HEK293T (cell line): Measurements from ENCODE around the gene KRTAP12-1.
"Not testable (repeated sequence)": the region's sequence is repeated elsewhere in the genome, so short reads cannot be mapped to it uniquely, and the experiment has no call there.

Source experiments
- CTCF ChIA-PET: fragments of 350-600 bp; formaldehyde crosslinking; extraction: SDS; loops from one replicate; lab custom pipeline; 2021; ENCODE audit warnings: antibody characterized with exemption, inconsistent platforms; lab: Yijun Ruan, JAX
- POLR2A ChIA-PET: fragments of 350-600 bp; formaldehyde crosslinking; extraction: SDS; loops from one replicate; lab custom pipeline; 2020; ENCODE audit warnings: antibody characterized with exemption, inconsistent platforms; lab: Yijun Ruan, JAX
- DNase-seq: peaks from one replicate; pipeline ENCODE4 v3.0.0; 2012; ENCODE audit warnings: mixed read lengths; ENCODE audit errors: extremely low spot score
- ARNT ChIP-seq: fragments of 450-650 bp; IDR thresholded peaks from 2 replicates; pipeline ENCODE4 v1.6.1; 2017; ENCODE audit warnings: mild to moderate bottlenecking
- BHLHE40 ChIP-seq: fragments of 450-650 bp; IDR thresholded peaks from 2 replicates; pipeline ENCODE4 v1.6.1; 2016; ENCODE audit warnings: mild to moderate bottlenecking, moderate library complexity, borderline replicate concordance
- CTBP1 ChIP-seq: fragments of 450-650 bp; IDR thresholded peaks from 2 replicates; pipeline ENCODE4 v1.6.1; 2016; ENCODE audit warnings: borderline replicate concordance
- ELF4 ChIP-seq: fragments of 450-650 bp; IDR thresholded peaks from 2 replicates; pipeline ENCODE4 v1.6.1; 2017; ENCODE audit warnings: antibody characterized with exemption
- FOXA1 ChIP-seq: fragments of 450-650 bp; IDR thresholded peaks from 2 replicates; pipeline ENCODE4 v1.6.1; 2016; ENCODE audit warnings: mild to moderate bottlenecking
- FOXK2 ChIP-seq: fragments of 450-650 bp; IDR thresholded peaks from 2 replicates; pipeline ENCODE4 v1.6.1; 2016; ENCODE audit warnings: mild to moderate bottlenecking
- FOXM1 ChIP-seq: fragments of 450-650 bp; IDR thresholded peaks from 2 replicates; pipeline ENCODE4 v1.6.1; 2017; ENCODE audit warnings: mild to moderate bottlenecking, borderline replicate concordance
- HDGF ChIP-seq: fragments of 450-650 bp; IDR thresholded peaks from 2 replicates; pipeline ENCODE4 v1.6.1; 2017; ENCODE audit warnings: antibody characterized with exemption, borderline replicate concordance
- L3MBTL2 ChIP-seq: fragments of 450-650 bp; conservative IDR thresholded peaks from 2 replicates; pipeline ENCODE4 v1.6.1; 2016; ENCODE audit warnings: mild to moderate bottlenecking
- LEF1 ChIP-seq: fragments of 450-650 bp; IDR thresholded peaks from 2 replicates; pipeline ENCODE4 v1.6.1; 2017; ENCODE audit warnings: mild to moderate bottlenecking, borderline replicate concordance
- NFRKB ChIP-seq: fragments of 450-650 bp; IDR thresholded peaks from 2 replicates; pipeline ENCODE4 v1.6.1; 2016; ENCODE audit warnings: mild to moderate bottlenecking, moderate library complexity
- SP1 ChIP-seq: fragments of 450-650 bp; IDR thresholded peaks from 2 replicates; pipeline ENCODE4 v1.6.1; 2017
- SUZ12 ChIP-seq: fragments of 450-650 bp; IDR thresholded peaks from 2 replicates; pipeline ENCODE4 v1.6.1; 2016; ENCODE audit warnings: mild to moderate bottlenecking
- TARDBP ChIP-seq: fragments of 450-650 bp; IDR thresholded peaks from 2 replicates; pipeline ENCODE4 v1.6.1; 2016
- ZNF384 ChIP-seq: fragments of 450-650 bp; IDR thresholded peaks from 2 replicates; pipeline ENCODE4 v1.6.1; 2016
- TF ChIP-seq, protein P1 (sequence below): fragments of 450-650 bp; IDR thresholded peaks from 2 replicates; pipeline ENCODE4 v1.6.1; 2016

Gene KRTAP12-1

DNA sequence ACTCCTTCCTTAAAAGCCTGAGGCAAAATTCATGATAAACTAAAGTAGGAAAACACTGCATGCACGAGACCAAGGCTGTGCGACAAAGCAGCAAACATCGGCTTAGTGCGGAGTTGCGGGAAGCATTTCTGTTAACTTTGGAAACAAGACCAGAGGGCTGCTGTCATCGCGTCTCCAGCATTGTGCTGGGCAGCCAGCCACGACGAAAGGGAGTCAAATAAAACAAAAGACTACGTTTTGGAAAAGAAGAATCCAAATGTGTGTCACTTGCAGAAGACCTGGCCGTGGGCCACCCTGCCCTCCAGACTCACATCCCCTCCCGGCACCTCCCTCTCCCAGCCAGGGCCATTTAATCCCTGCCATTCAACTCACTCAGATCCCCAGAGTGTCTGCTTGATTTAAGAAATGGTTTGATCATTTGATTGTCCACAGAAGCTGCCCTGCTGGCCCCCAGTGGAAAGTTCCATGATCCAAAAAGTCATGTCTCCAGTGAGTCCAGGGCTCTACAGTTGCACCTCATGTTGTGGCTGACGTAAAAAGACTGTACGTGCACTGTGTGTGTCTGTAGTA is 38.1 kb downstream of the KRTAP12-1 start:
- ChIA-PET POLR2A (no interaction called here), CTCF (no interaction called here)
- DNase-seq, result no peak
- TF ChIP-seq, protein P1, sequence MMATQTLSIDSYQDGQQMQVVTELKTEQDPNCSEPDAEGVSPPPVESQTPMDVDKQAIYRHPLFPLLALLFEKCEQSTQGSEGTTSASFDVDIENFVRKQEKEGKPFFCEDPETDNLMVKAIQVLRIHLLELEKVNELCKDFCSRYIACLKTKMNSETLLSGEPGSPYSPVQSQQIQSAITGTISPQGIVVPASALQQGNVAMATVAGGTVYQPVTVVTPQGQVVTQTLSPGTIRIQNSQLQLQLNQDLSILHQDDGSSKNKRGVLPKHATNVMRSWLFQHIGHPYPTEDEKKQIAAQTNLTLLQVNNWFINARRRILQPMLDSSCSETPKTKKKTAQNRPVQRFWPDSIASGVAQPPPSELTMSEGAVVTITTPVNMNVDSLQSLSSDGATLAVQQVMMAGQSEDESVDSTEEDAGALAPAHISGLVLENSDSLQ, result no peak
- TF ChIP-seq NFRKB, result no peak
- TF ChIP-seq TARDBP, result no peak
- no peak for TF ChIP-seq L3MBTL2

GRCh38 chr21:44640761-44641160 is 41.2 kb downstream of the KRTAP12-1 start:
- TF ChIP-seq ZNF384 (no peak), SP1 (no peak)
- DNase-seq, result no peak
- CTCF ChIA-PET, result no interaction called here
- POLR2A ChIA-PET, result no interaction called here

DNA sequence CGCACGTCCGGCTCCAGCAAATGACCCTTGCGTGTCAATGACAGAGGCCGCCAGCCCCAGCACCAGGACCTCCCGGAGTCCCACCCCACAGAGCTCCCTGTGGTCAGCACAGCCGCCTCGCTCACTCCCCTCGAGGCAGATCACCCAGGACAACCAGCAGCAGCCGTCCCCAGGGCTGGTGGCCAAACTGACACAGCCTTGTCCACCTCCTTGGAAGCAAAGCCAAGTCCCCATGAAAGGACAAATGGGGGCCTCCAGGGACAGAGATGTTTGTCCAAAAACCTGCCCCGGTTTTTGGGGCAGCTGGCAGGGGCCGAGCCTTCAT is 42.7 kb downstream of the KRTAP12-1 start:
- ChIA-PET POLR2A (no interaction called here), CTCF (no interaction called here)
- DNase-seq, result no peak
- no peak for TF ChIP-seq SP1
- TF ChIP-seq FOXK2, result no peak
- TF ChIP-seq NFRKB, result no peak
- TF ChIP-seq HDGF, result no peak
- no peak for TF ChIP-seq SUZ12
- TF ChIP-seq L3MBTL2, result no peak
- TF ChIP-seq, protein P1, result no peak
- no peak for TF ChIP-seq ELF4
- TF ChIP-seq FOXA1, result no peak
- no peak for TF ChIP-seq FOXM1
- no peak for TF ChIP-seq LEF1
- TF ChIP-seq ARNT, result no peak
- TF ChIP-seq TARDBP, result no peak
- no peak for TF ChIP-seq BHLHE40
- TF ChIP-seq CTBP1, result no peak
- no peak for TF ChIP-seq ZNF384

DNA sequence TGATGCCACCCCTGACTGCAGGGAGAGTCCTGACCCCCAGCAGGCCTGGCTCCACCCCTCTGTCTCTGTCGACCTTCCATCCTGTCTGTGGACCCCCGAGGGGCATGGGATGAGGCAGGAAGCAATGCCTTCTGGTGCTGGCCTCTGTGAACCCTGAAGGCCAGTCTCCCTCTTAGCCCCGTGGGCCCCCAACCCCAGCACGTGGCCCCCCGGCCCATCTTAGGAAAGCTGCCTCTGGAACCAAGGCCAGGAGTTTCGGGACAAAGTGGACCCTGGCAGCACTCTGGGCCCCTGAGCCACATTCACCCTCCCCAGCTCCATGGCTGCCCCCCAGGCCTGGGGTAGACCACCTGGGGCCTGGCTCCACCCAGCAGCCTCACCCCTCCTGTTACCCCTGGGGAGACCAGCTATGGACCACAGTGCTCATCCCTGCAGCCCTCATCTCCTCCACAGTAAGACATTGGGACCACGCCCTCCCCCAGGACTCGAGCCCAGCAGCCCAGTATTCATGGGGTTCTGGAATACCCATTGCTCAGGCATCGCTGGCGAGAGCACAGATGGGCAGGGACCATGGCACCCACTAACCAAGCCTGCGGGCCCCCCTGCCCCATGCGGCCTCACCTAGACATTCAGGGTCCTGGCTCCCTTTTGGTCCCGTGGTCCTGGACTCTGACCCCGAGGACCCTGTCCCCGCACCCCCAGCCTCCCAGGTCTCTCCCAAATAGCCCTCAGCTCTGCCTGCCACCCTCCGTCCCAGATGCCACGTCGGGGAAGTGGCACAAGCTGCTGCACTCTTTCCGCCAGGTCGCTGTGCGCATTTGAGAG is 43.2 kb downstream of the KRTAP12-1 start:
- CTCF ChIA-PET, POLR2A ChIA-PET: not testable (repeated sequence)

DNA sequence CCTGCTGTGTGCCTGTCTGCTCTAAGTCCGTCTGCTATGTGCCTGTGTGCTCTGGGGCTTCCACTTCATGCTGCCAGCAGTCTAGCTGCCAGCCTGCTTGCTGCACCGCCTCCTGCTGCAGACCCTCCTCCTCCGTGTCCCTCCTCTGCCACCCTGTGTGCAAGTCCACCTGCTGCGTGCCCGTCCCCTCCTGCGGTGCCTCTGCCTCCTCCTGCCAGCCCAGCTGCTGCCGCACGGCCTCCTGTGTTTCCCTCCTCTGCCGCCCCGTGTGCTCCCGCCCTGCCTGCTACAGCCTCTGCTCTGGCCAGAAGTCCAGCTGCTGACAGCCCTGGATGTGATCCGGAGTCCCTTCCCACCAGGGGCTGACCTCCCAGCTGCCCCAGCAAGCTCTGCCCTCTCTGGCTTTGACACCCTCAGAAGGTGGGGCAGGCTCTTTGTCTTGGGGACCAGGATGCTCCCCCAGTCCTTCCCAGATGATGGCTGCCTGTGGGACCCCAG is 44.1 kb downstream of the KRTAP12-1 start:
- CTCF ChIA-PET, POLR2A ChIA-PET: not testable (repeated sequence)

More for the DNA sequence above, 43.2 kb downstream of the KRTAP12-1 start:
- not testable (repeated sequence) for DNase-seq

DNA sequence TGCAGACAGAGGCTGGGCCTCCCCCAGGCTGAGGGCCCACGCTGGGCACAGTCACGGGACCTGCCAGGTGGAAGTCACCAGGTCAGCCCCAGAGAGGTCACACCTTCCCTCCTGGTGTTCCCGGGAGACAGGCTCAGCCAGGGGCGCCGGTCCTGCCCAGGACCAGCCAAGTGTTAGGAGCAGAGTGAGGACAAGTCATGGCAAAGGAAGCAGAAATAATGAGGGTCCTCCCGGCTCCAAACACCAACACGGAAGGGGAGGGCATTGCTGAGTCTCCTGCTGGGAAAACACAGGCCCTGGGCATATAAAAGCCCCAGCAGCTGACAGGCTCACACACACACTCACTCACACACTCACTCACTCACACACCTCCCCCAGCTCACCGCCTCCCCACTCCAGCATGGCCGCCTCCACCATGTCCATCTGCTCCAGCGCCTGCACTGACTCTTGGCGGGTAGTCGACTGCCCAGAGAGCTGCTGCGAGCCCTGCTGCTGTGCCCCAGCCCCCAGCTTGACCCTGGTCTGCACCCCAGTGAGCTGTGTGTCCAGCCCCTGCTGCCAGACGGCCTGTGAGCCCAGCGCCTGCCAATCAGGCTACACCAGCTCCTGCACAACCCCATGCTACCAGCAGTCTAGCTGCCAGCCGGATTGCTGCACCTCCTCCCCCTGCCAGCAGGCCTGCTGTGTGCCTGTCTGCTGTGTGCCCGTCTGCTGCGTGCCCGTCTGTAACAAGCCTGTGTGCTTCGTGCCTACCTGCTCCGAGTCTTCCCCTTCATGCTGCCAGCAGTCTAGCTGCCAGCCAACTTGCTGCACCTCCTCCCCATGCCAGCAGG is 44.7 kb downstream of the KRTAP12-1 start, which contains the start of gene KRTAP10-10:
KRTAP10-10 (plus strand) TSS at position 339 of the 833 bp plus-strand sequence; CDS start at position 401, 62 bp downstream.
- no peak for TF ChIP-seq FOXA1
- TF ChIP-seq SP1, result no peak
- no peak for TF ChIP-seq ELF4
- TF ChIP-seq NFRKB, result no peak
- TF ChIP-seq LEF1, result no peak
- no peak for TF ChIP-seq HDGF
- TF ChIP-seq L3MBTL2, result no peak
- TF ChIP-seq TARDBP, result no peak
- TF ChIP-seq ZNF384, result no peak
- TF ChIP-seq, protein P1, result no peak
- no peak for TF ChIP-seq FOXM1
- TF ChIP-seq BHLHE40, result no peak
- no peak for TF ChIP-seq FOXK2
- no peak for TF ChIP-seq ARNT
- TF ChIP-seq SUZ12, result no peak
- TF ChIP-seq CTBP1, result no peak
- POLR2A ChIA-PET, result no interaction called here

More for the DNA sequence above, 44.1 kb downstream of the KRTAP12-1 start:
- not testable (repeated sequence) for DNase-seq

More for the DNA sequence above, 44.7 kb downstream of the KRTAP12-1 start, which contains the start of gene KRTAP10-10:
- CTCF ChIA-PET, result interaction anchor here (0.6 kb wide), 1 partner anchor 34 kb away, joined by 4 read pairs; no protein-coding TSS in a partner anchor
- DNase-seq, result no peak
